ENCODE measurements around the gene CDHR3. TPM values are rescaled to one million over a fixed set of nuclear protein-coding genes. Genes with fewer than 3 reads are reported as not detected.

Gene CDHR3
- total and polyA plus RNA-seq, 10 of the 15 experiments (the other 5 are each of a cell fraction or from before 2014, with no cell fraction given): 0.06 to 0.11 TPM; not detected in 8

DNA sequence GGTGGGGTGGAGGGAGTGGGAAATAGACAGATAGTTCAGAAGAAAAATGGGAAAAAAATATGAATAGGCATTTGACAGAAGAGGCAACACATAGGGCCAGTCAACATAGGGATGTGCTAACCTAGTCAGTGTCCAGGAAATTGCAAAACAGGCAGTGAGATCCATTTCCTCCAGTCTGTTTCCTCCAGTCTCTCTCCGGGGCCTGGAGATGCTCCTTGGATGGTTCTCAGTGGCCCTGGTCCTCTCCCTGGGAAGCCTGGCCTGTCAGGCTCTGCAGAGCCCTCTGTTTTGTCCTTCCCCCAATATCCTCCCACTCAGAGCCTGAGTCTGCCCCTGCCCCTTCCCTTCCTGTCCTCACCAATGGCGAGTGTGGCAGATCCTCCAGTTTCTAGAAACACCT lies 96.5 kb downstream of the CDHR3 start:
- TF ChIP-seq EED (IDR thresholded peaks at IDR 0.05; ENCODE audit: low read depth): 0 out of 2 replicates have a peak, but pooled peaks have one; percentile 39
- no peak for TF ChIP-seq NR2C1 (IDR thresholded peaks at IDR 0.05)
- FAIRE-seq (no peak), ATAC-seq (no peak), DNase-seq (ENCODE audit: low read depth, low spot score) (no peak)
- no peaks in the 10 kb centered on the region for H3K36me3 ChIP-seq (ENCODE audit: control insufficient read depth in 2 of 2, insufficient read depth in 2 of 2, low read length in 1 of 2)
- peak overlapping the region; percentile 84 for H3K4me2 ChIP-seq (ENCODE audit: control insufficient read depth, insufficient read depth)
- peak overlapping the region; percentile 24; the same call in 1 of the 2 replicates for H2AFZ ChIP-seq (ENCODE audit: control insufficient read depth, low read depth, low read length)
- in situ Hi-C loops (cut with MboI): loop anchor here (5.0 kb wide), 1 partner anchor 93 kb away; no protein-coding TSS in a partner anchor
- POLR2A ChIA-PET: interaction anchor here (0.6 to 6.2 kb wide), 6 partner anchors 8 to 95 kb away, joined by 3 to 47 read pairs (median 7); partner anchors contain the start of gene SYPL1
- no TSS peak for BruUV-seq (replicated peaks)
- intact Hi-C loops (cut with micrococcal nuclease; ENCODE audit: unreplicated experiment): loop anchor here (10.0 kb wide), 1 partner anchor 405 kb away; no protein-coding TSS in a partner anchor
- RAD21 ChIA-PET (ENCODE audit: unreplicated experiment): interaction anchor here (0.8 to 6.0 kb wide), 10 partner anchors 14 to 299 kb away, joined by 3 to 133 read pairs (median 12); partner anchors contain the start of genes NAMPT and SYPL1
- H3K4me3 ChIP-seq: no peak overlapping the region
- H3K9ac ChIP-seq (ENCODE audit: control insufficient read depth, insufficient read depth, low read length): no peak overlapping the region
- peaks cover 21% of the 10 kb centered on the region; the same call in 2 of the 3 replicates for H3K9me3 ChIP-seq (replicated peaks; ENCODE audit: control insufficient read depth, insufficient read depth, low read length)
- CTCF ChIA-PET: interaction anchor here (1.0 to 9.2 kb wide), 8 partner anchors 8 to 405 kb away, joined by 3 to 288 read pairs (median 30); partner anchors contain the start of gene SYPL1
- SMC1A ChIA-PET (ENCODE audit: uncharacterized antibody, unreplicated experiment): interaction anchor here (0.8 to 8.8 kb wide), 10 partner anchors 8 to 108 kb away, joined by 3 to 223 read pairs (median 14); partner anchors contain the start of gene SYPL1
- H3K4me1 ChIP-seq (ENCODE audit: control insufficient read depth, insufficient read depth, low read length): peaks cover 81% of the 10 kb centered on the region
- no peaks in the 10 kb centered on the region for H3K27me3 ChIP-seq (replicated peaks in 1 of 2; ENCODE audit: control insufficient read depth in 2 of 2, insufficient read depth in 2 of 2, low read length in 1 of 2)
- 45% methylated on average over 2 of the region's 2 CpGs for WGBS (ENCODE audit: insufficient coverage, insufficient replicate concordance, low lambda C conversion rate, missing lambda C conversion rate)
- no peaks in the 10 kb centered on the region for H3K79me2 ChIP-seq (ENCODE audit: control insufficient read depth, insufficient read depth, low read length)
- H3K27ac ChIP-seq (ENCODE audit: control insufficient read depth, insufficient read depth): peak overlapping the region; percentile 97
- no peaks in the 10 kb centered on the region for H4K20me1 ChIP-seq (ENCODE audit: control insufficient read depth, insufficient read depth)

DNA sequence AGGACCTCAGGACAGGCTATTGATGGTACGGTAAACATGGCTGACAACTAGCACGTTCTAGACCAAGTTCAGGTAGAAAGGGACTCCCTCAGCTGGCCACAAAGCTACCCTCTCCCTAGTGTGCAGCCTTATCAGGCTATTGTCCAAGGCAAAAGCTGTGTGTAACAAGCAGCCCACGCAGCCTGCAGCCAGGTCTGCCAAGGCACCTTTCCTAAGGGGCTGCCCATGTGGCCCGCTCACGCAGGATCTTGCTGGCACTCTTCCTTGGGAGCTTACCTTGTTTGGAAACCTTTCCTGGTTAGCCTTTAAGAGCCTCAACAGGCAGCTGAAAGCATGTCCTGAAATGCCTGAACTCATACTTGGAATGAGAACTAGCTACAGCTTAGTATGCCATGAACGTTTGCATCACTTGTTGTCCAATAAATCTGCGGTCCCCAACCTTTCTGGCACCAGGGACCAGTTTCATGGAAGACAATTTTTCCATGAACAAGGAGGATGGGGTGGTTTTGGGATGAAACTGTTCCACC lies 97.4 kb downstream of the CDHR3 start:
- no peak for DNase-seq (ENCODE audit: low read depth, low spot score)
- intact Hi-C loops (cut with micrococcal nuclease; ENCODE audit: unreplicated experiment): no loop called here
- WGBS (ENCODE audit: insufficient coverage, insufficient replicate concordance, low lambda C conversion rate, missing lambda C conversion rate): 89% methylated on average over 7 of the region's 7 CpGs
- POLR2A ChIA-PET: interaction anchor here (0.6 to 6.2 kb wide), 5 partner anchors 12 to 94 kb away, joined by 4 to 47 read pairs (median 7); no protein-coding TSS in a partner anchor
- H3K27ac ChIP-seq (ENCODE audit: control insufficient read depth, insufficient read depth): peak overlapping the region; percentile 91
- H3K9me3 ChIP-seq (replicated peaks; ENCODE audit: control insufficient read depth, insufficient read depth, low read length): peaks cover 21% of the 10 kb centered on the region; the same call in 2 of the 3 replicates
- FAIRE-seq: no peak
- no peak for ATAC-seq
- RAD21 ChIA-PET (ENCODE audit: unreplicated experiment): interaction anchor here (1.3 to 6.0 kb wide), 3 partner anchors 13 to 90 kb away, joined by 3 to 118 read pairs (median 3); no protein-coding TSS in a partner anchor
- CTCF ChIA-PET: interaction anchor here (1.1 to 9.2 kb wide), 3 partner anchors 11 to 105 kb away, joined by 3 to 288 read pairs (median 11); no protein-coding TSS in a partner anchor
- H3K4me3 ChIP-seq: no peak overlapping the region
- no TSS peak for BruUV-seq (replicated peaks)
- H3K9ac ChIP-seq (ENCODE audit: control insufficient read depth, insufficient read depth, low read length): no peak overlapping the region; the same call in 1 of the 2 replicates
- SMC1A ChIA-PET (ENCODE audit: uncharacterized antibody, unreplicated experiment): interaction anchor here (0.7 to 8.8 kb wide), 5 partner anchors 12 to 112 kb away, joined by 3 to 223 read pairs (median 3); no protein-coding TSS in a partner anchor
- H4K20me1 ChIP-seq (ENCODE audit: control insufficient read depth, insufficient read depth): no peaks in the 10 kb centered on the region
- no peak overlapping the region for H2AFZ ChIP-seq (ENCODE audit: control insufficient read depth, low read depth, low read length)
- H3K79me2 ChIP-seq (ENCODE audit: control insufficient read depth, insufficient read depth, low read length): no peaks in the 10 kb centered on the region
- no peaks in the 10 kb centered on the region for H3K36me3 ChIP-seq (ENCODE audit: control insufficient read depth in 2 of 2, insufficient read depth in 2 of 2, low read length in 1 of 2)
- no peak overlapping the region for H3K4me2 ChIP-seq (ENCODE audit: control insufficient read depth, insufficient read depth)
- peaks cover 81% of the 10 kb centered on the region for H3K4me1 ChIP-seq (ENCODE audit: control insufficient read depth, insufficient read depth, low read length)
- in situ Hi-C loops (cut with MboI): no loop called here
- H3K27me3 ChIP-seq (replicated peaks in 1 of 2; ENCODE audit: control insufficient read depth in 2 of 2, insufficient read depth in 2 of 2, low read length in 1 of 2): no peaks in the 10 kb centered on the region
- TF ChIP-seq KDM1A (IDR thresholded peaks at IDR 0.05; ENCODE audit: borderline replicate concordance): no peak
- no peak for TF ChIP-seq IKZF1 (conservative IDR thresholded peaks at IDR 0.05)
- TF ChIP-seq, protein P1, sequence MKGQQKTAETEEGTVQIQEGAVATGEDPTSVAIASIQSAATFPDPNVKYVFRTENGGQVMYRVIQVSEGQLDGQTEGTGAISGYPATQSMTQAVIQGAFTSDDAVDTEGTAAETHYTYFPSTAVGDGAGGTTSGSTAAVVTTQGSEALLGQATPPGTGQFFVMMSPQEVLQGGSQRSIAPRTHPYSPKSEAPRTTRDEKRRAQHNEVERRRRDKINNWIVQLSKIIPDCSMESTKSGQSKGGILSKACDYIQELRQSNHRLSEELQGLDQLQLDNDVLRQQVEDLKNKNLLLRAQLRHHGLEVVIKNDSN (IDR thresholded peaks at IDR 0.05; ENCODE audit: borderline replicate concordance, extremely low read length, insufficient read depth, low read depth, low read length): no peak
- no peak for TF ChIP-seq EED (IDR thresholded peaks at IDR 0.05; ENCODE audit: low read depth)
- no peak for TF ChIP-seq NFYB (IDR thresholded peaks at IDR 0.05; ENCODE audit: insufficient read depth, low read depth, low read length)
- TF ChIP-seq CREM (IDR thresholded peaks at IDR 0.05; ENCODE audit: low read depth): no peak
- no peak for TF ChIP-seq TCF12 (IDR thresholded peaks at IDR 0.05; ENCODE audit: low read depth, low read length)
- no peak for TF ChIP-seq RB1 (IDR thresholded peaks at IDR 0.05; ENCODE audit: borderline replicate concordance)
- TF ChIP-seq ZNF217 (IDR thresholded peaks at IDR 0.05): no peak
- no peak for TF ChIP-seq TAF1 (IDR thresholded peaks at IDR 0.05; ENCODE audit: borderline replicate concordance, low read depth, low read length)
- TF ChIP-seq KLF5 (IDR thresholded peaks at IDR 0.05; ENCODE audit: partially characterized antibody): no peak

Measured in GM12878 (cell line).